NB4 (cell line): Measurements from ENCODE around the gene CENPB.
A peak's percentile ranks its signal among the peaks of the same experiment; 100 is the strongest.

Experiments
- DNase-seq: peaks from one replicate; pipeline ENCODE4 v3.0.0; 2010; ENCODE audit warnings: low read depth
- H3K4me3 ChIP-seq: one replicate; pipeline ENCODE4 v1.5.1; 2011; ENCODE audit warnings: mild to moderate bottlenecking, low read depth, low read length, moderate library complexity
- CTCF ChIP-seq: IDR thresholded peaks from one replicate; pipeline ENCODE4 v1.5.1; 2012; ENCODE audit warnings: low read depth, low read length
- MAX ChIP-seq: IDR thresholded peaks from 2 replicates; pipeline ENCODE4 v1.6.1; 2011; ENCODE audit warnings: low read depth, low read length
- MYC ChIP-seq: IDR thresholded peaks from 2 replicates; pipeline ENCODE4 v1.6.1; 2011; ENCODE audit warnings: low read depth, low read length
- POLR2A ChIP-seq: IDR thresholded peaks from 2 replicates; pipeline ENCODE4 v1.6.1; 2011; ENCODE audit warnings: mild to moderate bottlenecking; ENCODE audit not compliant: insufficient read length; ENCODE audit errors: extremely low read depth

CENPB gene

GRCh38 chr20:3767427-3768341 is 18.9 kb downstream of the CENPB start, which contains the start of gene ADISSP:
ADISSP (minus strand) TSS chr20:3767753; CDS start chr20:3760100, 7,653 bp downstream.
- TF ChIP-seq MAX, result peak; percentile 93
- TF ChIP-seq CTCF, result peak; percentile 19
- peak; percentile 79 for TF ChIP-seq MYC
- peak; percentile 84 for TF ChIP-seq POLR2A
- no peak for DNase-seq

GRCh38 chr20:3767110-3767426 is 19.5 kb downstream of the CENPB start:
- TF ChIP-seq MYC (no peak), POLR2A (no peak), CTCF (no peak), MAX (no peak)
- DNase-seq, result peak; percentile 36
- H3K4me3 ChIP-seq, result peak overlapping the region; percentile 79

More at GRCh38 chr20:3767427-3768341, 18.9 kb downstream of the CENPB start, which contains the start of gene ADISSP:
- peak within 1 kb of the TSS; percentile 79 for H3K4me3 ChIP-seq

GRCh38 chr20:3766422-3767109 is 20.0 kb downstream of the CENPB start:
- DNase-seq, result no peak
- TF ChIP-seq MAX, result no peak
- TF ChIP-seq MYC, result no peak
- TF ChIP-seq POLR2A, result no peak
- TF ChIP-seq CTCF, result no peak
- H3K4me3 ChIP-seq, result peak overlapping the region; percentile 79

GRCh38 chr20:3765171-3765882 is 21.2 kb downstream of the CENPB start:
- peak; percentile 16 for DNase-seq
- H3K4me3 ChIP-seq, result no peak overlapping the region
- TF ChIP-seq MAX, result no peak
- no peak for TF ChIP-seq MYC
- no peak for TF ChIP-seq POLR2A
- TF ChIP-seq CTCF, result no peak

- DNase-seq, result no peak
- no peak overlapping the region for H3K4me3 ChIP-seq
- no peak for TF ChIP-seq MAX
- no peak for TF ChIP-seq POLR2A
- TF ChIP-seq MYC, result no peak
- no peak for TF ChIP-seq CTCF
Observed at GRCh38 chr20:3764659-3765058, 21.9 kb downstream of the CENPB start.
